NT2/D1 (cell line): ENCODE measurements around the gene IL1RAP.

Experiments used
- SUZ12 ChIP-seq: IDR thresholded peaks from 2 replicates; pipeline ENCODE4 v1.6.1; 2011; ENCODE audit not compliant: insufficient read length, insufficient read depth; ENCODE audit errors: extremely low read depth
- YY1 ChIP-seq: IDR thresholded peaks from 2 replicates; pipeline ENCODE4 v1.6.1; 2011; ENCODE audit not compliant: insufficient read length, insufficient read depth
- ZNF274 ChIP-seq: IDR thresholded peaks from 2 replicates; pipeline ENCODE4 v1.6.1; 2011; ENCODE audit warnings: mild to moderate bottlenecking, low read depth, low read length

DNA sequence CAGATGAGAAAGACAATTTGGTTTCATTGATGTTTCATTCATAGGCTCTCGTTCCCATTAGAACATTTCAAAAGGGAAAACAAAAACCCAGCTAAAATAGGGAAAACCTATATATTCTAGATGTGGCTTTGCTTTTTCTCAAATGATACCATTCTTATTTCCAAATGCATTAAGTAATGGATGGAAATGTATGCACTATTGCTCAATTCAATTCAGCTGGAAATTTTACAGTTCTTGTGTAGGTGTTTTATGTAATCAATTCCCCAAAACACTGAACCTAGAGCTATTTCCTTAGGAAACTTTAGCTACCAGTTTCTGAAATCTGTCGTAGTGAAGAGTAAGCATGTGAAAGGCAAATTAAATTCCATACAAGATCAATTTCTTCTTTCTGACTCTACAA lies 11.7 kb downstream of the IL1RAP start:
- TF ChIP-seq YY1 (no peak), ZNF274 (no peak), SUZ12 (no peak)
